Measurements from ENCODE around the gene IMPDH2.

GRCh38 chr3:49018707-49019006, 10.5 kb downstream of the IMPDH2 start:
- TF ChIP-seq CTCF (conservative IDR thresholded peaks at IDR 0.05; ENCODE audit: low read length) (no peak), EZH2phosphoT487 (IDR thresholded peaks at IDR 0.05; ENCODE audit: borderline replicate concordance, low read depth, low read length) (no peak)
